COLO668 (cell line): Measurements from ENCODE around the gene HRNR.

Experiments
- DNase-seq: peaks from one replicate; lab custom pipeline; 2025; ENCODE audit not compliant: unreplicated experiment; lab: John Stamatoyannopoulos, UW

Gene HRNR

DNA sequence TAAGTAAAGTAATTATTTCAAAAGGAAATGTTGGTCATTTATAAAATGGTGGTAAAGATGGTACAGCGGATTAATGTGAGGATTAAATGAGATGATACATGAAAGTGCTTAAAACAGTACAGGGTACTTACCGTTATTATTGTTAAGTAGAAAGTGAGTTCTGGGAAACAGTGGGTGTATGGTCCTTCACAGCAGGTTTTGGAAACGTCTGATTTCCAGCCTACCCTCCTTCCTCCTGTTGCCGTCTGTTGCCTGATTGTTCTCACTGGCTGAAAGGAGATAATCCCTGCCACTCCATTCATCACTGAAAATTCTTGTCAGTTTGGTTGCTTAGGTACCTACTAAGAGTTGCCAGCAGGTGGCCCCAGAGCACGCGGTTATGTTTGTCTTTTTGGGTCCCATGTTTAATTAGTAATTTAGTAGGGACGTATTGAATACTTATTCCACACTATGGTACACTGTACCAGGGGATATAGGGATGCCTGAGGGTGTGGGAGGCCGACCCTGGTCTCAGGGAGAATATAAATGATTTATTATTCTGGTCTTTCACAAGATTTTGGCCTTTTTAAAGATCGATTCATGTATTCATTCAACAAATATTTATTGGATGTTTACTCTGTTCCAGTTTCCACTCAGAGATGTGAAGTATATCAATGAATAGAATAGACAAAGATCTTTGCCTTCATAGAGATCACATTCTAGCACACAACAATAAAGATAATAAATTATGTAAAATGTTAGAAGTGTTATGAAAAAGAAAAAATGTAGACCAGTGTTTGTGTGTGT lies 34.1 kb downstream of the HRNR start:
- peak; percentile 31 for DNase-seq

DNA sequence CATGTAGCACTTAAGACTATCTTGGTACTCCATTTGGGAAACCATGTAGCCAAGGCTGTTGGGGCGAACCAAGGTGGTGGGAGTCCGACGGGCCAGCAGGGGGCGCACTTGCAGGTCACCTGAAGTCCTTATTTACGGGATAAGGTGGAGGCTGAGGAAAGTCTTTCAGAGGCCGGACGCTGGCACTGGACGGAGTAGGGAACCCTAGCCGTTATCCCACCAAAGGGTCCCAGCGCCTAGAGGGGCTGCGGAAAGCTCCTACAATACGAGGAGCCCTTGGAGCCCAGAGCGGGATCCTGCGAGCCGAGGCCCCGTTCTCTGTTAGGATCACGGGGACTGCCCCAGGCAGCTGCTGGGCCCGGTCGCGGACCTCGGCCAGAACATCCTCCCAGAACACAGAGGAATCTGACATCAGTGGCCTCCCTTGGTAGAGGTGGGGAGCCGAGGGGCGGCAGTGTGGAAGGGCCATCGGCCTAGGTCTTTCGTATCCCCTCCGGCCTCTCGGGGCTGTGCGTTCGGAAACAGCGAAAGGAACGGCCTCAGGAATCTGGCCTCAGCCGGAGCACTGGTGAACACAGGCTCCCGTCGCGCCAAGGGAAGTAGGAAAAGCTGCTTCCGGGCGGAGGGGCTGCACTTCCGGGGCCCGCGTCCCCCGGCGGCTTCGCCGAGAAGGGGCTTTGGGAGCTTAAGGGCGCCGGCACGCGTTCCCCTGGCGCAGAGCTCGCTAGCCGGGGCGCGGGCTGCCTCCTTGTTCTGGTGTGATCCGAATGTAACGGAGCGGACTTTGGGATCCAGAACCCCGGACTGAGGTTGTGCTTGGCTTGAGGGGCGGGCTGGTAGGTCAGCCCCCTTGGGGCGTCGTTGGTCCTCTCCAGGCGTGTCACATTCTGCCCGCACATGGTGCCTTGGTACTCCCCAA lies 35.1 kb downstream of the HRNR start:
- DNase-seq: peak; percentile 51

DNA sequence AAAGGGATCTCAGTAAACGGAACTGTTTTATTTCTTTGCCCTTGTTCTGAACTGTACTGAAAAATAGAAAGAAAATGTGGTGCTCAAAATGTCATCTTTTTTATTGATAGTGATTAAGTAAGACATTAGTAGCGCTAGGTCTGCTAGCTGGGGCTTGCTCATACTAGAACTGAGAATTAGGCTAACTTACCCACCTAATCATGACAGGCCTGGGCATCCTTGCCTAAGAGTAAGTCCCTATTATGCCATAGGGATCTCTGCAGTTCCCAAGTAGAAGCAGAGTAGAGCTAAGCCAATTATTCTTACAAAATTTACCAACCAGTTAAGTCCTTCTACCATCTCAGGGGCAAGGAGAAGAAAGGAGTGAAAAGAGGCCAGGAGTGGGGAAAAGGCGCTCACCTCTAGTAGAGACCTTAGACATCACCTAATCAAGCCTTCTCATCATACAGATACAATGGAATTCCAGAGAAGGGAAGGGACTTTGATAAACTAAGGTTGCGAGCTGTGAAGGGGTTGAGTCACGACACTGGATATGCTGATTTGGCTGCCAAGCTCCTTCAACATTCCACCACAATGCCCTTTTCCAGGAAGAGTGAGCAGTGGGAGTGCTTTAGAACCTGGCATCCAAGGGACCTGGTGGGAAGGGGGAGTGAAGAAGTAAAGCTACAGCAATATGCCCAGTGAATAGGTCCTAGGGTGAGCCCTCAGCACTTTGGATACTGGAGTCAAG lies 37.3 kb downstream of the HRNR start:
- no peak for DNase-seq

DNA sequence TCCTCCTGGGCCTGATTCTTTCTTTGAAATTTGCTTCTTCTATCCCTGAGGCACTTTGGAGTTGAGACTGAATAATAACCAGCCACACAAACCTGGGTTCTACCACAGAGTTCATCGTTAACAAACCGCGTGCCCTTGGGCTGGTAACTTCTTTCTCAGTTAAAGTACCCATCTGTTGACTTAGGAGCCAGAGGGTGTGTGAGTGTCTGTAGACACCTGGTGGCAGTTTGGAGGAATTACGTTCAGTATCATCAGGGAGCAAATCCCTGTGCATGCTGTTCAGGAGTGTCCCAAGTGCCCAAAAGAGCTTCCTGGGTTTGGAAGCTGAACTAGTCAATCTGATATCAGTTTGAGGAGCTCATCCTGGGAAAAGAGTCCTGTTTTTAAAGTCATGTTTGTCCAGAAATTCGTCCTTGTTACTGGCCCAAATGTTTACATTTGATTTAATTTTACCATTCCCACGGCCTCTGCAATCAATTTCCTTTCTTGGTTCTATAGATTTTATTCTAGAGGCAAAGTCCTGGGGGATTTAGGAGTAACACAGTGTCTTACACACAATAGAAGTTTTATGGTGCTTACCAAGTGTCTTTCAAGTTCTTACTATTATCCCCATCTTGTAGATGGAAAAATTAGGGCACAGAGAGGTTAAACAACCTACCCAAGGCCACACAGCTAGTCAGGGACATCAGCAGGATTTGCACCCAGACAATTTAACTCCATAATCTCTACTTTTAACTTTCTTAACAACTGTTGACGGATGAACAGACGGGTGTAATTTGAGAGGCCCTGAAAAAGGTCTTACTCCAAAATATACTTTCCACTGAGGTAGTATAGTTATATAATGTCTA lies 38.2 kb downstream of the HRNR start:
- peak; percentile 19 for DNase-seq

DNA sequence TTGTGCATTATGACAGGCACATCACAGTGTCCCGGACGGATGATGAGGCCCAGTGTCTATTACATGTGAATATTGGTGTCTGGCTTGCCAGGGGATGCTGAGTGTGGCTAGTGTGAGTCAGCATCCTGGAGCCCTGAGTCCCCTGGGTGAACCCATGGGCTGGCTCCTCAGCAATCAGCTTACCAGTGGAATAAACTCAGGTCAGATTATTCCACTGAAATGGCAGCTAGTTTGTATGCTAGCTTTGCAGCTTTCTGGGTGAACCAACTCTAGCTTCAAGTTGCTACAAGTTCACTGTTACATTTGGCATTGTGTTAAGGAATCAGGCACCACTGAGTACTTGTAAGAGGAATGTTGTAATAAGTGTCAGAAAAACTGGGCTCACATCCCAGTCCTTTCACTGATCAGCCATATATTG lies 41.0 kb downstream of the HRNR start:
- no peak for DNase-seq

DNA sequence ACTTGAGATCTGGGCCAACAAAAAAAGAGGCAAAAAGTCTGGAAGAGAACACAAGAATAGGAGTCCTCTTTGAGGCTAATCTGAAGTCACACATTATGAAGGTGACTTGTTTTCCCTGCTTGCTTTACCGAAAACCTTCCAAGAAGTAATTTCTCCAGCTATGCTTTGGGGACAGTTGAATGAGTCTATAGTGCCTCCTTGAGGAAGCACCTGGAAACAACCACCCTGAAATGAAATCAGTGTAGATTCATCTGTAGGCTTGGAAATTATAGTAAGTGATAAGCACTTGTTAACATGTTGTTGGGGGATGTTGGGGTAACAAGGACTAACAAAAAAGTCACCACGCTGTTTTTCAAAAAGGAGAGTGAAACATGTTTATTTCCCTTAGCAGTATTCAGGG lies 41.6 kb downstream of the HRNR start:
- no peak for DNase-seq

DNA sequence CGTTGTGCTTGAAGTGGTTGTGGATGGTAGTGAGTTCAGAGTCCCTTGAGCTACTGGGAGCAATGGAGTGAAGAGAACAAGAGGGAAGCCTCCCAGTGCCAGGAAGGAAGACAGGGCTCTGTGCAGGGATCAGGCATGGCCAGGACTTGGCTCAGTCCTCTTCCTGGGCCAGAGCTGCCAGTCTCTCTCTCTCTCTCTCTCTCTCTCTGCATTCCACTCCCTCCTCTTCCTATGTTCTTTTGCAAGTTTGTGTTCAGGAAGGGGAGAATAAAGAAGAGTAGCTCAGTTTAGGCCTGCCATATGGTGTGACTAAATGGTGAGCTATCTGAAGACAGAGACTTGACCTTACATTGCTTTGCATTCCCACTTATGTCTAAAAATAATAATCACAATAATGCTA lies 44.4 kb downstream of the HRNR start:
- no peak for DNase-seq

DNA sequence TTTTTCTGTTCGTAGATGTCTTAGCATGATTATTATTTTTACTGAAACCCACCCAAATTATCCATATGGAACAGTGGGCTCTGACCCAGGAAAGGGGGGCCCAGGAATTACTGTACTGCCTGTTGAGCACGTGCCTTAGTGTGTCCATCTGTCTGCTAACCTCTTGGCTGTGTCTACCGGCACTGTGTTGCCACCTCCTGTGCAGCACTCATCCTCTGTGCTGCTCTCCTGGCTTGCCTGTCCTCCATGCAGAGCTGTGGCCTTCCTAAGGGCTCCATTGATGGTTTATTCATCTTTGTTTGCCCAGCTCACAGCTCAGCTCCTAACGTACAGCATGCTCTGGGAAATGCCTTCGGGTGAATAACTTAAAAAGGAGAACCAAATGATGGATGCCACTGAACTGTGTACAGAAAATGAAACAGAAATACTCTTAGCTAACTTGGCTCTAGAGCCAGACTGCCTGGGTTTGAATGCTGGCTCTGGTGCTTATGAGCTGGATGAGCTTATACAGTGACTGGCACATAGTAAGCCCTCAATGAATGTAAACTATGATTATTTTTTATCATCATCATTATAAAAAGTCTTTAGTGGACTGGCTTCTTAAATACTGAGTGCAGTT lies 53.6 kb downstream of the HRNR start:
- DNase-seq: no peak

DNA sequence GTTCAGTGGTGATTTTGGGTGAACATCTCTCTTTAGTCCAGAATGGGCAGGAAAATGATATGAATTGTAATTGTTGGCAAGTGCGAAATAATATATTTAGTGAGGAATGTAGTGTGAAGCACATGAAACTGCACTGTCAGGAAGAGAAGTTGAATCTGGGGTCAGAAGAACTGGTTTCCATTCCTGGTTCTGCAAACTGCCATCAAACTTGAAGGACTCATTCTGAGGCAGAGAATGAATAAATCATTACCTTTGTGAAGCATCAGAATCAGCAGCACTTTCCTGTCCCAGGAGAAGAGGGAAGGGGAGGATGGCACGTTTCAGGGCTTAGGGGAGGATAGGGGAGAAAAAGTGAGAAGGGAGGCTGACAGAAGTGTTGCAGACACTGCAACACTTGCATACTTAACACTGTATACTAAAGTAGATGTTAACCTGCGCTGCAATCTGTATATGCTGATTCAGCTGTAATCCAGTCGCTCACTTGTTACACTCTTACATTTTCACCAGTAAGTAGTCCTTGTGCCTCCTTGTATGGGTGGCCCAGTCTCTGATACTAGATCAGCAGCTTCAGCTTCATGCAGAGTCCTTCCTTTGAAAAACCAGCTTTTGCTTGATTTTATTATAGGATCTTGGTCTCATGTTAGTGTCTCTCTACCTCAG lies 54.5 kb downstream of the HRNR start:
- DNase-seq: no peak

DNA sequence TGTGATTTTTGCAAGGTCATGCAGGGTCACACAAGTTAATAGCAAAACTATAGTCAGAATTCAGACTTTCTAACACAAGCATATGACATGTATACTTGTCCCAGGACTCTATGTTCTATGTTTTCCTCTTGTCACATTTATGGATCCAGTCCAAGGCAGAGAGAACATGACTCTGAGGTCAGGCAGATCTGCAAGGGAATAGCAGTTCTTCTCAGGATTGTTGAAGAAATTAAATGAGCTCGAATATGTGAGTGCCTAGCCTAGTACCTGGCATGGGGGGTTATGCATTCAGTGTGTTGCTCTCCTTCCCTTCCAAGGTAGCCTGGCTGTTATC lies 55.5 kb downstream of the HRNR start:
- no peak for DNase-seq

DNA sequence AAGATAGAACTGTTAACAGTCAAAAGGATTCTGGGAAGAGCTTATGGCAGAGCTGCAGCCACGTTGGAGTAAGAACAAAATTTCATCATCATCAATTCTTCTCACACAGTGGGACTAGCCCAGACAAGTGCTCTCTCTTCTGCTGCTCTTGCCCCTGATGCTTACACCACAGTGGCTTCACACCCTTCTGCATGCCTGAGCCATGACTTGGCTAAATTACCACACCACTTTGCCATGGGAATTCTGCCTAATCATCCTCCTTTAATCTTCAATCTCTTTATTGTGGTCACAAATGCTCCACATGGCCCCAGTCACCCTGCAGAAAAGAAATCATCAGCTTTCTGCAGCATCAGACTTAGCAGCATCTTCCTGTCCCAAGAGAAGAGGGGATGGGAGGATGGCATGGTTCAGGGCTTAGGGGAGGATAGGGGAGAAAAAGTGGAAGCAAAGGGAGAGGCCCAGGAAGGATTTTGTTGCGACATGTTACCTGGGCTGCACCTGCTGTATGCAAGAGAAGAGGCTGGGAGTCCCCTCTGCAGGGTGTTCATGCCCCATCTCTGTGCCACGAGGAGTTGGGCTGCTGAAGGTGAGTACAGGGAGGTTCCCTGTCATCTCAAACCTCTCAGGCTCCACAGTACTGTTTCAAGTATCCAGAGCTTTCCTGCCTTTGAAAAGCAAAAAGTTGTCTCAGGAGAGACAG lies 56.0 kb downstream of the HRNR start:
- no peak for DNase-seq

DNA sequence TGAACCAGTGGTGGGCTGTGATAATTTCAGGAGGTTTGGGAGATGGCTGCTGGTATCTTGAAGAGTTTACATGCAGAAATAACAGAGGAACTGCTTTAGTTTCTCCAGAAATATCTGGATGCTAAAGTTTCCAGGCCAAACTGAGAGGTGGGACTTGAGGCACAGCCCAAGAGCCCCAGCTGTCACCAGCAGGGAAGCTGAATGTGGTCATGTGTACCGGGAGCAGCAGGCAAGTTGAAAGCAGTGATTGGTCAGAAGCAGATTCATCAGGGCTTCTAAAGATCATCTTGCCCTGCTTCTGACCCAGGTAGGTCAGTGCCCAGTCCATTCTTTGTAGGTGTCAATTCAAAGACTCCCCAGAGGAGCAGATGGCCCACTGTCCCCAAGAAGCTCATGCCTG lies 57.0 kb downstream of the HRNR start:
- DNase-seq: no peak

DNA sequence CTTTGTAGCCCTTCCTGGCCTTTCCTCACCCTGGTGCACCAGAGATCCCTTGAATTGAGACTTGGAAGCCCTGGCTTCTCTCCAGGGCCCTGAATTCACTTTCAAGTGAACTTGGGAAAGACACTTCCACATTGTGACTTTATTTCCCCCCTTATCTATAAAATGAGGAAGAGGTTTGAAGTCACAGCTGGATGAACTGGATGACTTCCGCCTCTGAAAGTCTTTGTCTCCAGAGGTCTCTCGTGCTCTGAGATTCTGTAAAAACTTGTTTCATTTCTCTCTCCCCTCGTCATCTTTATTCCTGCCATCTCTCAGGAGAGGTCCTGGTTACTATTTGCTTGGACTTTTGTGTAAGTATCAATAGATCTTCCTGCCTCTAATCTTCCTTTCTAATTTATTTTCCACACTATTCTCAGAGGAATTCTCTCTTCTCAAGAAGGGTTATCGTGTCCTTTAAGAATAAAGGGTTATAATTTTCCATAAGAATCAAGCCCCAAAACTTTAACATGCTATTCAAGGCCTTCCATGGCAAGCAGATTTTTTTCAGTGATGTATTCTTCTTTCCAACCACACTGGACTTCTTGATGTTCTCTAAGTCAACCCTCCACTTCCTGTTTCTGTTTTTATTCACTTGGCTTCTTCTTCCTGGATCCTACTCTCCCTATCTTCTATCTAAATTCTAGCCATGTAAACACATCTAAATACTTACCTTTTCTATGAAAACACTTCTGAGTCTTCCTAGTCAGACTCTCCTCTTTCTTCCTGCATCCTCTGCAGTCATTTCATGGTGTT lies 58.5 kb downstream of the HRNR start:
- no peak for DNase-seq

DNA sequence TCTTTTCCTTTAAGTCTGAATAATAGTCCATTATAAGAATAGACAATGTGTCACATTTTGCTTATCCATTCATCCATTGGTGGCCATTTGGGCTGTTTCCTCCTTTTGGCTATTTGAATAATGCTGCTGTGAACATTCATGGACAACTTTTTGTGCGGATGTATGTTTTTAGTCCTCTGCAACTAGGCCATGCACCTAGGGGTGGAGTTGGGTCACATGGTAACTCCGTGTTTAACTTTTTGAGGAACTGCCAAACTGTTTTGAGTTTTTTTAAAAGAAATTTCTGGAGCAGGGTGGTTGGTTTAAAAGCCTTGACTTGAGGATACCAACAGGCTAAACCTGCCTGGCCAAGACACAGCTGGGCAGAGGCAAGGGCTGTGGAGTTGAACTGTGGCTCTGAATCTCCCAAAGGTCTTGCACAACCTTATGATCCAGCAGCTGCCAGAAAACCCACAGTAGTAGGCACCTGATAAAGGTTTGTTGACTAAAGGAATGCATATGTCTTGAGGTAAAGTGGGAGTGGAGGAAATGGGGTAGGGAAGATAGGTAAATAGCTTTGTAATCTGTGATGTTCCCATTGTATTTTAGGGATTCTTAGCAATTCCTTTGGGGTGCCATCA lies 59.4 kb downstream of the HRNR start:
- no peak for DNase-seq

DNA sequence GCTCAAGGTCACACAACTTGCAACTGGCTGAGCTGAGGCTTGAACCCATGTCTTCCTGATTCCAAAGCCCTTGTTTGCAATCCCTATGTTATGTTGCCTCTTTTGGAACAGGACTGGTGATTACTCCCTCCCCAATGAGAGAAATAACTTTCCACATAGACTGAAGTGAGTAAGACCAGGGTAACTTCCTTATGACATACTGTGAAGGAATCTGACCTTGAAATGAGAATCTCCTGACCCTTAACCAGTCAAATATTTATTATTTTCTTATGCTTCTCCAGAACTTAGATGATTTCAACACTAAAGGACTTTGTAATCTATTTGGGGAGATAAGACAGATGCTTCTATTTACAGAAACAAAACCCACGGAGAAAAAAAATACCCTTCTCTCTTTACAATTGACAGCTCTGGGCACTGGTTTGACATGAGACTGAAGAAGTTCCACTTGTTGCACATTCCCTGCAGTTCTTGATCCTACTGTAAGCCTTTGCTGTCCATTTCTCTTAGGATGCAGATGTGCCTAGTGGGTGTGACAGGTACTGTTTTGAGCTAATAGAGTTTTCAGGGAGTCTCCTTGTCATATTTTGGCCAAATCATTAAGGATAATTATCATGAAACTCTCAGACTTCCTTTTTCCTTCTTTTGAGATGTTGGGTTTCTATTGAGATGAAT lies 61.1 kb downstream of the HRNR start:
- no peak for DNase-seq
